ENCODE data around the gene PEX14. TPM values are rescaled to one million over a fixed set of nuclear protein-coding genes. Genes with fewer than 3 reads are reported as not detected.

PEX14 gene
- total RNA-seq, 1 experiment from 2014 or later, result 17.7 TPM

DNA sequence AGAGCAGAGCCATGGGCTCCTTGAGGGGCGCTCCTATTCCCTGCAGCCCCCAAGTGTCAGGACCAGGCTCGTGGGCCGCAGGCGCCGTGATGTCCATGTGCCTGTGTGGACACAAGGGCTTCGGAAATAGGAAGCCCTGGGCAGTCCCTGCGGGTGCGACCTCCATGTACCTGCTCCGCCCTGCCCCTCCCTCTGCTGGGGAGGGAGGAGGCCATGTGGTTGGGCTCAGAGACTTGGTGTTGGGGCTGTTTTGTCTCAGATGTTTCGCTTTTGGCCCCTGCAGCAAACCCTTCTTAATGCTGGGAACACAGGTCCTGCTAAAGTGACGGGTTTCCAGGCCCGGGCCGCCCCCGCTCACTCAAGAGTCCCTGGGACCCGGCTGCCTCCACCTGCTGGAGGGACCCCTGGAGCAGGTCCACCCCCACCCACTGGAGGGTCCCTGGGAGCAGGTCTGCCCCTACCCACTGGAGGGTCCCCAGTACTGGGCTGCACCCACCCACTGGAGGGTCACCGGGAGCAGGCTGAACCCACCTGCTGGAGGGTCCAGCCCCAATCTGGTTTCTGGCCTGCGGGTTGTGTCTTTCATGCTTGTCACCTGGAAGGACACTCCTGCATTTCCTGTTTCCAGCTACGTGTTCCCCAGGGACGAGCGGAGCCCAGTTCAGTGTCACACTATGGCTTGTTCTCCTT, 156.5 kb downstream of the PEX14 start:
- no peaks in the 10 kb centered on the region for H3K4me1 Mint-ChIP-seq (ENCODE audit: low read depth, unreplicated experiment)
- H3K27me3 Mint-ChIP-seq (ENCODE audit: unreplicated experiment), result no peaks in the 10 kb centered on the region
- CTCF ChIA-PET, result no interaction called here
- H3K36me3 Mint-ChIP-seq (ENCODE audit: insufficient read depth, unreplicated experiment), result peaks cover 10% of the 10 kb centered on the region
- H3K9me3 Mint-ChIP-seq (ENCODE audit: low read depth, unreplicated experiment), result no peaks in the 10 kb centered on the region
- DNase-seq, result no peak
- TF ChIP-seq, protein P1, sequence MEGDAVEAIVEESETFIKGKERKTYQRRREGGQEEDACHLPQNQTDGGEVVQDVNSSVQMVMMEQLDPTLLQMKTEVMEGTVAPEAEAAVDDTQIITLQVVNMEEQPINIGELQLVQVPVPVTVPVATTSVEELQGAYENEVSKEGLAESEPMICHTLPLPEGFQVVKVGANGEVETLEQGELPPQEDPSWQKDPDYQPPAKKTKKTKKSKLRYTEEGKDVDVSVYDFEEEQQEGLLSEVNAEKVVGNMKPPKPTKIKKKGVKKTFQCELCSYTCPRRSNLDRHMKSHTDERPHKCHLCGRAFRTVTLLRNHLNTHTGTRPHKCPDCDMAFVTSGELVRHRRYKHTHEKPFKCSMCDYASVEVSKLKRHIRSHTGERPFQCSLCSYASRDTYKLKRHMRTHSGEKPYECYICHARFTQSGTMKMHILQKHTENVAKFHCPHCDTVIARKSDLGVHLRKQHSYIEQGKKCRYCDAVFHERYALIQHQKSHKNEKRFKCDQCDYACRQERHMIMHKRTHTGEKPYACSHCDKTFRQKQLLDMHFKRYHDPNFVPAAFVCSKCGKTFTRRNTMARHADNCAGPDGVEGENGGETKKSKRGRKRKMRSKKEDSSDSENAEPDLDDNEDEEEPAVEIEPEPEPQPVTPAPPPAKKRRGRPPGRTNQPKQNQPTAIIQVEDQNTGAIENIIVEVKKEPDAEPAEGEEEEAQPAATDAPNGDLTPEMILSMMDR (IDR thresholded peaks at IDR 0.05; ENCODE audit: unreplicated experiment), result no peak
- intact Hi-C loops (cut with micrococcal nuclease; ENCODE audit: unreplicated experiment), result no loop called here
- no TSS peak for BruUV-seq (replicated peaks)
- H3K4me3 Mint-ChIP-seq (ENCODE audit: low read depth, unreplicated experiment), result no peak overlapping the region
- H3K27ac Mint-ChIP-seq (ENCODE audit: unreplicated experiment), result no peak overlapping the region

DNA sequence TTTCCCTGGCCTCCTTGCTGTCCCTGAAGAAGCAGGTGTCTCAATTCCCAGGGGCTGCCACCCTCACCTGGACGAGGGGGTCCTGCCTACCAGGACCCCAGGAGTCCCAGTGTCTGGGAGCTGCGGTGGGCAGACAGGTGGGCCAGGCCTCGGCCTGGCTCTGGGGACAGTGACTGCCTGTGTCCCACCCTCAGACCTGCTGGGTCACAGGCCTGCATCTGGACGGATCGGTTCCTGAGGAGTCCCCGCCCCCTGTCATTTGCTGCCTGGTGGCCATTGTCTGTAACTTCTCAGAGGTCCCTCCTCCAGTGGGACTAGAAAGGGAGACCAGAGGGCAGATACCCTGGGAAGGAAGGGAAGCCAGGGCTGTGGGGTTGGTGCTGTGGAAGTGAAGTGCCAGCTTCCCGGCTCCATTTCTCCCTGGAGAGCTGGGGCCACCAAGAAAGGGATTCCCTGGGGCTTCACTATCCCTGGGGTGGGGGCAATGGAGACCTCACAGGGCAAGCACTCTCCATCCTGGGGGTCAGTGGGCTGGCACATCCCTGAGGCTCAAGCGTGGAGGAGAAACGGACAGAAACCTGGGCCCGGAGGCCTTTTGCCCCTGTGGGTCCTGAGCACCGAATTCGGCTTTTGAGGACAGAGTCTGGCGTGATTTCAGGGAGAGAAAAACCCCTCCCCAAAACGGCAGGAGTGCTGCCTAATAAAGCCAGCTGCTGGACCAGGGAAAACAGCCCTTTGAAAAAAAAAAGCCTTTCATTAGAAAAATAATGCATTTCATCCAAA, 157.3 kb downstream of the PEX14 start:
- TF ChIP-seq, protein P1 (IDR thresholded peaks at IDR 0.05; ENCODE audit: unreplicated experiment), result no peak
- CTCF ChIA-PET, result no interaction called here
- DNase-seq, result no peak
- H3K36me3 Mint-ChIP-seq (ENCODE audit: insufficient read depth, unreplicated experiment), result peaks cover 11% of the 10 kb centered on the region
- H3K27ac Mint-ChIP-seq (ENCODE audit: unreplicated experiment), result no peak overlapping the region
- H3K4me3 Mint-ChIP-seq (ENCODE audit: low read depth, unreplicated experiment), result no peak overlapping the region
- BruUV-seq (replicated peaks), result no TSS peak
- H3K27me3 Mint-ChIP-seq (ENCODE audit: unreplicated experiment), result no peaks in the 10 kb centered on the region
- H3K4me1 Mint-ChIP-seq (ENCODE audit: low read depth, unreplicated experiment), result no peaks in the 10 kb centered on the region
- no peaks in the 10 kb centered on the region for H3K9me3 Mint-ChIP-seq (ENCODE audit: low read depth, unreplicated experiment)
- intact Hi-C loops (cut with micrococcal nuclease; ENCODE audit: unreplicated experiment), result no loop called here

DNA sequence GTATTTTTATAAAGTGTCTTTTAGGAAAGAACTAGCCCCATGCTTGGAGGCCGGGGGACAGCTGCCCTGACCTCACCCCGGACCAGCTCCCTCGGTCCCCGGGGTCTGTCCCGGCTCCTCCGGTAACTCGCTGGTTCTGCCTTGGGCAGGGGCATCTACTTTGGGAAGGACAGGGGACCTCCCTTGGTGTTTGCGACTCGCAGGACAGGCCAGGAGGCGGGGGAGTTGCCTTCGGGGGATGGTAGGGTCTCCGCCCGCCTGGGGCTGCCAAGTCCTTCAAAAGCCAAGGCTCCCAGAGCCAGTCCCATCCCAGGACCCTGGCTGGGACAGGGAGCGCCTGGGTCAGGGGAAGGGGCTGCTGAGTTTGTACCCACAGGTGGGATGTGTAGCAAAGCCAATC, 157.9 kb downstream of the PEX14 start:
- intact Hi-C loops (cut with micrococcal nuclease; ENCODE audit: unreplicated experiment), result no loop called here

DNA sequence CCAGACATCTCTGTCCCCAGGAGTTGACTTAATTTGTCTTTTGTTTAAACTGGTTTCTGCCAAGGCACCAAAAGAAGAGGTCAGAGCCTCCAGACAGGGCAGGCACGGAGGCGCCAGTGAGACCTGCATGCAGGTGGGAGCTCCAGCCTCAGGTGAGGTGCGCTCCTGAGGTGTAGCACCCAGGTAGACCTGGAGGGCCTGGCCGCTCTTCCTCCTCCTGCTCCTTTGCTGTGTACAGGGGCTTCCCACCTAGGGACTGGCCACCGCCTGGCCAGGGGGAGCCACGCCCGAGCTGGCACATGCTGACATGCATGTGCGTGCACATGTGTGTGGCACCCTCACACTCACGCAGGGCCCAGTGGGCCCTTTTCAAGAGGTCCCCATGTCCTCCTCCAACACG, 158.7 kb downstream of the PEX14 start:
- intact Hi-C loops (cut with micrococcal nuclease; ENCODE audit: unreplicated experiment), result no loop called here
- DNase-seq, result no peak
- TF ChIP-seq, protein P1 (IDR thresholded peaks at IDR 0.05; ENCODE audit: unreplicated experiment), result no peak
- no TSS peak for BruUV-seq (replicated peaks)
- H3K27me3 Mint-ChIP-seq (ENCODE audit: unreplicated experiment), result no peaks in the 10 kb centered on the region
- no peak overlapping the region for H3K4me3 Mint-ChIP-seq (ENCODE audit: low read depth, unreplicated experiment)
- CTCF ChIA-PET, result no interaction called here
- H3K36me3 Mint-ChIP-seq (ENCODE audit: insufficient read depth, unreplicated experiment), result peaks cover 14% of the 10 kb centered on the region
- H3K4me1 Mint-ChIP-seq (ENCODE audit: low read depth, unreplicated experiment), result no peaks in the 10 kb centered on the region
- H3K27ac Mint-ChIP-seq (ENCODE audit: unreplicated experiment), result no peak overlapping the region
- H3K9me3 Mint-ChIP-seq (ENCODE audit: low read depth, unreplicated experiment), result no peaks in the 10 kb centered on the region

More for the DNA sequence above, 157.9 kb downstream of the PEX14 start:
- CTCF ChIA-PET, result no interaction called here
- no peak overlapping the region for H3K27ac Mint-ChIP-seq (ENCODE audit: unreplicated experiment)
- no peaks in the 10 kb centered on the region for H3K4me1 Mint-ChIP-seq (ENCODE audit: low read depth, unreplicated experiment)
- no peak overlapping the region for H3K4me3 Mint-ChIP-seq (ENCODE audit: low read depth, unreplicated experiment)
- peaks cover 14% of the 10 kb centered on the region for H3K36me3 Mint-ChIP-seq (ENCODE audit: insufficient read depth, unreplicated experiment)
- TF ChIP-seq, protein P1 (IDR thresholded peaks at IDR 0.05; ENCODE audit: unreplicated experiment), result no peak
- no peak for DNase-seq
- H3K27me3 Mint-ChIP-seq (ENCODE audit: unreplicated experiment), result no peaks in the 10 kb centered on the region
- no peaks in the 10 kb centered on the region for H3K9me3 Mint-ChIP-seq (ENCODE audit: low read depth, unreplicated experiment)
- no TSS peak for BruUV-seq (replicated peaks)

Data from Calu3 (cell line).